Bronchial epithelial cell (primary cell): ENCODE measurements around the gene SPATS1. TPM values are rescaled to one million over a fixed set of nuclear protein-coding genes. Genes with fewer than 3 reads are reported as not detected.

ENCODE experiments used
- DNase-seq: peaks from one replicate; pipeline ENCODE4 v3.0.0-alpha.2; 2010; ENCODE audit warnings: low read depth
- FAIRE-seq: peaks from 2 replicates; lab custom pipeline; 2011; peaks lifted over from hg19 to GRCh38; lab: Jason Lieb, UNC
- H3K27me3 ChIP-seq: 2 replicates; pipeline ENCODE4 v1.5.1; 2011; ENCODE audit warnings: low read length; ENCODE audit not compliant: control insufficient read depth, insufficient read depth
- H3K36me3 ChIP-seq: 2 replicates; pipeline ENCODE4 v1.5.1; 2011; ENCODE audit warnings: low read length; ENCODE audit not compliant: control insufficient read depth, insufficient read depth
- H3K4me3 ChIP-seq: 2 replicates; pipeline ENCODE4 v1.5.1; 2011; ENCODE audit warnings: mild to moderate bottlenecking, low read depth, low read length, control low read depth
- total RNA-seq: library from RNA; depleted of rRNA; stranded (reverse); fragments of >200 nt; gene quantifications from 2 replicates; pipeline ENCODE4 v1.2.1, GENCODE V29; 2014
- TF ChIP-seq, protein P1 (sequence below): IDR thresholded peaks from 2 replicates; pipeline ENCODE4 v1.5.1; 2011; ENCODE audit warnings: mild to moderate bottlenecking, moderate library complexity, low read length, control low read depth, inconsistent platforms; ENCODE audit not compliant: insufficient read depth, severe bottlenecking

SPATS1 gene
- total RNA-seq, 1 donor from 2014 or later: not detected

- H3K36me3 ChIP-seq: no peaks in the 10 kb centered on the region
- DNase-seq (no peak), FAIRE-seq (no peak)
- TF ChIP-seq, protein P1, sequence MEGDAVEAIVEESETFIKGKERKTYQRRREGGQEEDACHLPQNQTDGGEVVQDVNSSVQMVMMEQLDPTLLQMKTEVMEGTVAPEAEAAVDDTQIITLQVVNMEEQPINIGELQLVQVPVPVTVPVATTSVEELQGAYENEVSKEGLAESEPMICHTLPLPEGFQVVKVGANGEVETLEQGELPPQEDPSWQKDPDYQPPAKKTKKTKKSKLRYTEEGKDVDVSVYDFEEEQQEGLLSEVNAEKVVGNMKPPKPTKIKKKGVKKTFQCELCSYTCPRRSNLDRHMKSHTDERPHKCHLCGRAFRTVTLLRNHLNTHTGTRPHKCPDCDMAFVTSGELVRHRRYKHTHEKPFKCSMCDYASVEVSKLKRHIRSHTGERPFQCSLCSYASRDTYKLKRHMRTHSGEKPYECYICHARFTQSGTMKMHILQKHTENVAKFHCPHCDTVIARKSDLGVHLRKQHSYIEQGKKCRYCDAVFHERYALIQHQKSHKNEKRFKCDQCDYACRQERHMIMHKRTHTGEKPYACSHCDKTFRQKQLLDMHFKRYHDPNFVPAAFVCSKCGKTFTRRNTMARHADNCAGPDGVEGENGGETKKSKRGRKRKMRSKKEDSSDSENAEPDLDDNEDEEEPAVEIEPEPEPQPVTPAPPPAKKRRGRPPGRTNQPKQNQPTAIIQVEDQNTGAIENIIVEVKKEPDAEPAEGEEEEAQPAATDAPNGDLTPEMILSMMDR: no peak
- no peak overlapping the region for H3K4me3 ChIP-seq
- H3K27me3 ChIP-seq: no peaks in the 10 kb centered on the region
These were observed 21.0 kb downstream of the SPATS1 start for GRCh38 chr6:44363377-44363926.

DNA sequence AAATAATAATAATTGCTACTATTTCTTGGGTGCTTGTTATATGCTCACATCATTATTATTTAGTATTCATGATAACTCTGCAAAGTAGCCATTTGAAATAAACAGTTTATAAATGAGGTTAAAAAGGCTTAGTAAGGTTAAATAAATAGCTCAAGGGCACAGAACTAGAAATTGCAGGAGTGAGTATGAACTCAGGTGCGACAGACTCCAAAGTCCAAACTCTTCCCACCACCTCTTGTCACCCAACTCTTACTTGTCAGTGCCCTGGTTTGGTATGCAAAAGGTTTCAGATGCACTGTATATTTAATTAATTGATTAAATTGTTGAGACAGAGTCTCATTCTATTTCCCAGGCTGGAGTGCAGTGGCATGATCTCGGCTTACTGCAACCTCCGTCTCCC, 24.3 kb downstream of the SPATS1 start:
- Histone ChIP-seq H3K27me3 (no peaks in the 10 kb centered on the region), H3K4me3 (no peak overlapping the region), H3K36me3 (no peaks in the 10 kb centered on the region)
- no peak for DNase-seq
- TF ChIP-seq, protein P1: no peak
- no peak for FAIRE-seq

- TF ChIP-seq, protein P1: no peak
- DNase-seq (no peak), FAIRE-seq (no peak)
- H3K27me3 ChIP-seq: no peaks in the 10 kb centered on the region
- no peak overlapping the region for H3K4me3 ChIP-seq
- H3K36me3 ChIP-seq: no peaks in the 10 kb centered on the region
These were observed 25.2 kb downstream of the SPATS1 start for GRCh38 chr6:44367681-44368080.

DNA sequence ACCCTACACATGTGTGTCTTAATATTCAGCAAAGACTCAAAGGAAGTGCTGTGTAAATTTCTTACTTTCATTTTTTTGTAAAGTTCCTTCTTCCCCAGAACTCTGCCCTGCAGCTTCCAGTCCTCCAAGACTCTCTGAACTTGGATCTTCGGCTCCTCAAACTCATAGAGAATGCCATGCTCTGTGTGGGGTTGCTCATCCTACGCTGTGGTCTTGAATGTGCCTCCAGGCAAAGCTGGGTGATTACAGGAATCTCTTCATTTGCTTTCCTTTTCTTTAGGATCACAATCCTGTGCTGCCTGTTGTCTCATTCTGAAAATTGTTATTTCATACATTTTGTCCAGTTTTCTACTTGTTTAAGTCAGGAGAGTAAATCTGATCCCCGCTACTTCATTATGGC, 30.6 kb downstream of the SPATS1 start:
- H3K4me3 ChIP-seq: no peak overlapping the region
- no peak for FAIRE-seq
- no peaks in the 10 kb centered on the region for H3K36me3 ChIP-seq
- TF ChIP-seq, protein P1: no peak
- H3K27me3 ChIP-seq: no peaks in the 10 kb centered on the region
- no peak for DNase-seq

DNA sequence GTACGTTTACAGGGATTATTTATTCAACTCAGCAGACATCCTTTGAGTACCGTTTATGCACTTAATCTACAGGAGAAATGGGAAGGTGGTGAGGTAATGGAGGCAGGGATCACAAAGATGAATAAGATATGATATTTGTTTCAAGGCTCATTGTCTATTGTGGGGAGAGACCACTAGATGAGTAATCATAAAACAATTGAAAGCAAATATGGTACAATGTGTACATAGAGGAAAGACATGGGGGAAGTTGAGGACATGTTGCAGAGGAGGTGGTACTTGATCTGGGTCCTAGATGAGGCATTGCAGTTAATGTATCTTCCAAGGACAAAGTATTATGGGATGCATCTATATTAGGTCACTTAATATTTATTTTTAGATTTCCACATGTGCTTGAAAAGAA, 31.3 kb downstream of the SPATS1 start:
- TF ChIP-seq, protein P1: no peak
- no peak for FAIRE-seq
- Histone ChIP-seq H3K27me3 (no peaks in the 10 kb centered on the region), H3K36me3 (no peaks in the 10 kb centered on the region), H3K4me3 (no peak overlapping the region)
- DNase-seq: peak; percentile 32

GRCh38 chr6:44375071-44375470, 32.6 kb downstream of the SPATS1 start:
- Histone ChIP-seq H3K36me3 (no peaks in the 10 kb centered on the region), H3K27me3 (no peaks in the 10 kb centered on the region), H3K4me3 (no peak overlapping the region)
- TF ChIP-seq, protein P1: no peak
- FAIRE-seq: no peak
- no peak for DNase-seq
